ENCODE data around the gene BMPR2.
"Not testable (repeated sequence)": the region's sequence is repeated elsewhere in the genome, so short reads cannot be mapped to it uniquely, and the experiment has no call there.

BMPR2 gene

GRCh38 chr2:202535290-202535689 lies 159.2 kb downstream of the BMPR2 start:
- not testable (repeated sequence) for DNase-seq (ENCODE audit: low read depth)

GRCh38 chr2:202541137-202541536 lies 165.0 kb downstream of the BMPR2 start:
- no peak for DNase-seq (ENCODE audit: low read depth)

- DNase-seq (ENCODE audit: low read depth) = no peak
Observed at GRCh38 chr2:202542142-202542541, 166.0 kb downstream of the BMPR2 start.

- DNase-seq (ENCODE audit: low read depth) = no peak
Observed at GRCh38 chr2:202545523-202545922, 169.4 kb downstream of the BMPR2 start.

- DNase-seq (ENCODE audit: low read depth) = no peak
Observed at GRCh38 chr2:202545931-202546330, 169.8 kb downstream of the BMPR2 start.

GRCh38 chr2:202546499-202547141 lies 170.5 kb downstream of the BMPR2 start:
- not testable (repeated sequence) for DNase-seq (ENCODE audit: low read depth)

- DNase-seq (ENCODE audit: low read depth) = no peak
Observed at GRCh38 chr2:202548240-202548639, 172.1 kb downstream of the BMPR2 start.

GRCh38 chr2:202551000-202551399 lies 174.9 kb downstream of the BMPR2 start:
- DNase-seq (ENCODE audit: low read depth) = not testable (repeated sequence)

GRCh38 chr2:202555356-202555755 lies 179.2 kb downstream of the BMPR2 start:
- DNase-seq (ENCODE audit: low read depth) = no peak

GRCh38 chr2:202560200-202560599 lies 184.1 kb downstream of the BMPR2 start:
- DNase-seq (ENCODE audit: low read depth) = no peak

- DNase-seq (ENCODE audit: low read depth) = no peak
Observed at GRCh38 chr2:202564226-202564625, 188.1 kb downstream of the BMPR2 start.

GRCh38 chr2:202566286-202566685 lies 190.2 kb downstream of the BMPR2 start:
- no peak for DNase-seq (ENCODE audit: low read depth)

- no peak for DNase-seq (ENCODE audit: low read depth)
Observed at GRCh38 chr2:202574541-202574940, 198.4 kb downstream of the BMPR2 start.

- not testable (repeated sequence) for DNase-seq (ENCODE audit: low read depth)
Observed at GRCh38 chr2:202575194-202575593, 199.1 kb downstream of the BMPR2 start.

GRCh38 chr2:202577250-202578183 lies 201.4 kb downstream of the BMPR2 start:
- no peak for DNase-seq (ENCODE audit: low read depth)

GRCh38 chr2:202582846-202583245 lies 206.7 kb downstream of the BMPR2 start:
- not testable (repeated sequence) for DNase-seq (ENCODE audit: low read depth)

GRCh38 chr2:202583709-202584219 lies 207.6 kb downstream of the BMPR2 start:
- DNase-seq (ENCODE audit: low read depth) = no peak

- DNase-seq (ENCODE audit: low read depth) = peak; percentile 59
Observed at GRCh38 chr2:202588647-202589581, 212.8 kb downstream of the BMPR2 start.

- DNase-seq (ENCODE audit: low read depth) = no peak
Observed at GRCh38 chr2:202589582-202589949, 213.4 kb downstream of the BMPR2 start.

GRCh38 chr2:202592566-202592965 lies 216.4 kb downstream of the BMPR2 start:
- DNase-seq (ENCODE audit: low read depth) = no peak

- no peak for DNase-seq (ENCODE audit: low read depth)
Observed at GRCh38 chr2:202599105-202599504, 223.0 kb downstream of the BMPR2 start.

GRCh38 chr2:202599911-202600310 lies 223.8 kb downstream of the BMPR2 start:
- no peak for DNase-seq (ENCODE audit: low read depth)

All from stimulated activated CD4-positive, alpha-beta T cell treated with anti-CD3 and anti-CD28 coated beads, Interleukin-2, amount 100 ng/mL, for 4 hours (primary cell).